Stimulated activated CD8-positive, alpha-beta memory T cell treated with anti-CD3 and anti-CD28 coated beads, Interleukin-15, amount 100 ng/mL, for 48 hours (primary cell): ENCODE data around the gene CRTAC1.

Source experiments
- DNase-seq, 2 donors: peaks; one replicate each; pipeline ENCODE4 v3.0.0-alpha.2; 2020; ENCODE audit warnings: low read depth in 2 of 2

Gene CRTAC1

GRCh38 chr10:98029149-98030092, 1.0 kb downstream of the CRTAC1 start:
- DNase-seq = no peak

GRCh38 chr10:98028168-98028770, 2.2 kb downstream of the CRTAC1 start:
- peak; percentile 31 to 50 for DNase-seq

DNA sequence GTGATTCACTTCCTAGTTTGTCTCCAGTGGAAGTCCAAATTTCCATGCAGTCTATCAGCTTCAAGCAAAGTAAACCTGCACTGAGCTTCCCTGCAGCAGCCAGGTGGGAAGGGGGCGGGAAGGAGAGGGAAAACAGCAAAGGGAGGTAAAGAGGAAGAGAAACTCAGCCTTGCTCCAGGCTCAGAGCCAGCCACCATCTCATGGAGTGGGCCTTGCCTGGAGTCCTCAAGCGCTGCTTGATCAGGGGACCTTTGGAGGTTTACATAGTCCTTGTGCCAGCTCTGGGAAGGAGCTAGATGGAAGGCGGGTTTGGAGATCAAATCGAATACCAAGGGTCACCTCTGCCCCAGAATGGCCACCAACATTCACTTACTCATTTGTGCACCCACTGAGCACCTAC, 7.4 kb downstream of the CRTAC1 start:
- no peak for DNase-seq

- DNase-seq = no peak
Observed at GRCh38 chr10:98020784-98021183, 9.6 kb downstream of the CRTAC1 start.

- DNase-seq = no peak
Observed at GRCh38 chr10:98020254-98020653, 10.2 kb downstream of the CRTAC1 start.

DNA sequence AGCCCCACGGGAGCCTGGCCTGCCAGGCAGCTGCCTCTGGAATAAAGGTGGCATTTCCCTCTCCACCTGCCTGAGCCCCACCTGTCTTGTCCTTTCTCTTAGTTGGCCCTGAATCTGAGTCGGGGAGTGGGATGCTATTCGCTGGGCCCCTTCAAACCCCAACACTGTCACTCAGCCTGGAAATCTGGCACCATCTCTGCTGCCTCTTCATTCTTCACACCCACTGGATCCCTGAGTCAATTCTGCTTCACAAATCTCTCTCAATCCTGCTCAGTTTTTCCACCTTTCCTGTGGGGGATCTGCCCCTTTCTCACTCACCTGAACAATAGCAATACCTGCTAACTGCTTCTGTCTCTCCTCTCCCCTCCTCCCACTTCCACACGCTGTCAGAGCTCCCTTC, 10.6 kb downstream of the CRTAC1 start:
- no peak for DNase-seq

DNA sequence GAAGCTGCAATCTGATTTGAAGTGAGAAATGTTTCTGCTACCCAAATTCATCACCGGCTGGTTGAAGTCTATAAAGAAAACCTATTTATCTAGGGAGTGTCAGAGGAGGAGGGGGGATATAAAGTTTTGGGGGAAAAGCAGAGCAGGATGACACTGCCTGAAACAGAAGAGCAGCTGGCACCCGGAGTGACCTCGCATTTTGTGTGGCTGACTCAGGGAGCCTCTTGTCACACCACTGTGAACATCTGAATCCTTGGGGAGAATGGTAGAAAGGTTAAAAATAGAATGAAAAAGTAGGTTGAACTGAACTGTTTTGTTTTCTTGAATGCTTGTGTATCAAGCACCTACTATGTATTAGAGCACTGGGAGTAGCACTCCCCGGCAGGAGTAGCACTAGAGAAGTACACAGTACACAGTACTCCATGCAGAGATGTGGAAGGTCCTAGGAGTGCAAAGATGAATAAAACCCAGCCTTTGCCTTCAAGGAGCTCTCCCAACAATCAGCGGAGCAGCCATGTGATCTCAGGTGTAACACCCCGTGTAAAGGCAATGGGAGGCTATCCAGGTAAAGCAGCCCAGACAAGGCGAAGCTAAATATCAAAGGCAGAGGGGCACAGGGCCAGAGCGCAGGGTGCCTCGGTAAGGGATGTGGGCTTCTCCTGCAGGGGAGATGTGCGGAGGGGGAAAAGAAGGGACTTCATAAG, 13.5 kb downstream of the CRTAC1 start:
- no peak for DNase-seq

DNA sequence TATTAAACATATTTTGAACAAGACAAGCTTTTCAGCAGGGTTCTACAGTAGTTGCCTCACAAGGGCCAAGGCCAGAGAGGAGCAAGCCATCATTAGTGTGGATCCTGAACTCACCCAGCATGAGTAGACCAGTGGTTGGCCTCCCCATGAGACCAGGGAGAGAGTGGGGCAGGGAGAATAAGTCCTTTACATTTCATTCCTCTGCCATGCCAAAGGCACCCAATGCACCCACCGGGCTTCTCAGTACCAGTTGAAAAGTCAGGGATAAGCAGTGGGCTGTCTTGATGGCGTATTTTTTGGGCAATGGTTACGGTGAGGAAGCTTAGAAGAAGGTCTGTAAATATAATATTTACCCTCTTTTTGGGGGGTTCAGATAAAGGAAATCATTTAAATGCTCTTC, 16.6 kb downstream of the CRTAC1 start:
- no peak for DNase-seq

DNA sequence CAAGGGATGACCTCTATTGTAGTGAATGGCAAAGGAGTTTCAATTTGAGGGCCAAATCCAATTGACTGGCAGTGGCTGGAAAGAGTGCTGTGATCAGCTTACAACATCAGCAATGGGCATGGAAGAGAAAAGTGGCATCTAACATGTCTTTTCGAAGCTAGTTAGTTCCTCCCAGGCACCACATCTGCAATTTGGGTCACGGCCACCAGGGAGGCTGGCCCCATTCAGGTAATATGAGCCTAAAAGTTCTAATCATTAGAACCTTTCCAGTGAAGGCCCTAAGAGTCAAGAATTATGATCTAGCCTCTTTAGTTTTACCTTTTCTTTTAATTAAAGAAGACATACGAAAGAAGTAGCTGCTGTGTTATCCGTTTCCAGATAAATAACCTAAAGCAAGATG, 17.3 kb downstream of the CRTAC1 start:
- DNase-seq = no peak

GRCh38 chr10:98012644-98013043, 17.8 kb downstream of the CRTAC1 start:
- no peak for DNase-seq

- no peak for DNase-seq
Observed at GRCh38 chr10:98010939-98011685, 19.3 kb downstream of the CRTAC1 start.

DNA sequence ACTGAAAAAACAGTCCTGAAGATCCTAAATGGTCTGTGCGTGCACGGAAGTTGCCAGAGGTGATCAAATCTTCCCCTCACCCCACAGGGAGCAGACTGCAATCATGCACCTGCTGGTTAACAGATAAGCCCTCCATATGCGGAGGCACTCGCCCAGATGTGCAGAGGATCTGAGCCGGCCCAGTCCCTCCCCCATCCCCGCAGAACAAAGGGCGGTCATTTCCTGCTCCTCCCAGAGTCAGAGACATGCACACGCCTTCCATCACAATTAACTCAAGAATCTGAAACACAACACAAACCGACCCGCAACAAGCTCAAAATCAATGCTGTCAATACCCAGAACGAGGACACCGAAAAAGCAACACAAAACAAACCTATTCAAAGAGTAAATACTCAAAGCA, 24.2 kb downstream of the CRTAC1 start:
- no peak for DNase-seq

DNA sequence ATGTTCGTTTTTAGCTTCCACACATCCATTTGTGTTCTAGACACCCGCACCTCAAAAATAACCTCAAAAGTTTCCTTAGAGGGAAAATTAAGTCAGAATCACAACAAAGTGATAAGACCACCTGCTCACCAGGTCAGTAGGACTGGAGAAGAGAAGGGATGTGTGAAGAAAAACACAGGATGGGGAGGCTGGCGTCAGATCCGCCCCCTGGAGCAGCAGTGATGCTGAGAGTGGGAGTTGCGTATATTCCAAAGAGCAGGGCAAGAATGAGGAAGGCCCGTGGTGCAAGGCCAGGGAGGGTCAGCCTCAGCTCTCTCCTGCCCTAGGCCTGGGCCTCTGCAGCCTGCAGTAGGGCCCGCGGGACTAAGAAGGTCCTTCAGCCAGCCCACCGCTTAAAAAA, 28.7 kb downstream of the CRTAC1 start:
- no peak for DNase-seq

DNA sequence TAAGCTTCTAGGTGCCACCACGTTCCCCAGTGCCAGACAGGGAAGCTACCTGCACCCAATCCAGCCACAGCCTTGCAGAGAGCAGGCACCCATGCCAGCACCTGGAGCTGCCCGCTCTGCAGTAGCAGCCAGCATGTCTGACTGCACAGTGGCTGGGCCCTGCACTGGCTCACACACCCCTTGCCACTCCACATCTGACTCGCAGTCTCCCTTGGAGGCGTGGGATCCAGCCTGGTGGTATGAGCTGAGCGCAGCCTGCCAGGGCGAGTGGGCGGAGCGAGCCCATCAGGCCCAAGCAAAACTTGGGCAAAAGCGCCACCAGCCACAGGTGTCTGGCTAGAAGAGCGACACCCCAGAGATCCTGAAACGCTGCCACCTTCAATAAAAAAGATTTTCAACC, 30.1 kb downstream of the CRTAC1 start:
- no peak for DNase-seq

DNA sequence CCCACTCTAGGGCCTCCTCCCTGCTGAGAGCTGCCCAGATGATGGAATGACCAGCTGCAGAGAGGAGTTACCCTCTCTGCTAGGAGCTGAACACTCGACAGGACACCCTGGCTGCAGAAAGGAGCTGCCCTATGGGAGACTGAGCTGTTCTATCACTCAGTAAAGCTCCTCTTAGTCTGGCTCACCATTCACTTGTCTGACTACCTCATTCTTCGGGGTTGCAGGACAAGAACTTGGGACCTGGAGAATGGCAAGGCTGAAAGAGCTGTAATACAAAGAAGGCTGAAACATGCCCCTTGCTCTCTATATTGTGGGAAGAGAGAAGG, 30.5 kb downstream of the CRTAC1 start:
- no peak for DNase-seq

DNA sequence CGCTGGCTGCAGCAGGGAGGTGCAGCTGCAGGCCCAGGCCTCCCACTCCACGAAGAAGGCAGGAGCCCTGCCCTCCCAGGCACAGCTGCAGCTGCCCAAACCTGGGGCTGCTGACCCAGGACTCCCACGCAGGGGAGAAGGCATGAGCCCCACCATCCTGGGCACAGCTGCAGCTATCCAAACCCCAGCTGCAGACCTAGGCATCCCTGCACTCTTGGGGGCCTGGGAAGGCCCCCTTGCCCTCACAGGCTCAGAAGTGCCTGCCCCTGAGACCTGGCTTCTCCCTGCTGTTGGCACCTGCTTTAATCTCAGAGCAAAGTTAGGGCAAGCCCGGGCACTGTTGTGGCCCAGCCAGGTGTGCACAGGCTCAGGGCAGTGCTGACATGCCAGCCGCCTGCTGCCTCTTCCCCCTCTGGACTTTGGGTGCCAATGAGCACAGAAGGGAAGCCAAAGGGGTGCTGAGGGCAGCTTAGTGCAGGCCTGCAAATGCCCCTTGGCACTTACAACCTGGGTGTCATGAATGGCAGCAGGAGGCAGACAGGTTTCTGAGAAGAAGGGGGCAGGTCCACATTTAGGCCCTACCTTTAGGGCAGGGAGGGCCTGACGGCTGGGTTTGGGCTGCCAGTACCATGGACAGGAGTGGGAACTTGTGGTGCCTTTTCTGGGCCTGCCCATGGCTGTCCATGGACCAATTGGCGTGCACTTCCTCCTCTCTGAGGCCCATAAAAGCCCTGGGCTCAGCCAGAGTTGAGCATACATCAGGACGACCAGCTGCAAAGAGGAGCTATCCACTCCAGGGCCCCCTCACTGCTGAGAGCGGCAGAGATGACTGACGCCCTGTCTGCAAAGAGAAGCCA, 31.1 kb downstream of the CRTAC1 start:
- no peak for DNase-seq

DNA sequence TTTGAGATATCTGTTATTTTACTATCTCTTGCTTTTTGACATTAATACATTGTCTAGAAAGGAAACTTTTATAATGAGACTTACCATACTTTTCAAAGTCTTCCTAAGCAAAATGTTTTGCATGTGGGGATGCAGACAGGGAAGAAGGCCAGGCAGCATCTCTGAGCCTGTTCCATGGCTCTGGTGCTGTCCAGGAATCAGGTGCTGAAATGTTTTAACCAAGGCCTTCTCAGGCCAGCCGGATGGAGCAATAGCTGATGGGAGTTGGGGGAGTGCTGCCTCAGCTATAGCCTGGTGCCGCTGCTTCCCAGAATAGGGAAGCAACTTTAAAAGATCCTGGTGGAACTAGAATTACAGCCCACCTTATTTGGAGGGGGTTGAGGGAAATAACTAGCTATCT, 38.5 kb downstream of the CRTAC1 start:
- no peak for DNase-seq

DNA sequence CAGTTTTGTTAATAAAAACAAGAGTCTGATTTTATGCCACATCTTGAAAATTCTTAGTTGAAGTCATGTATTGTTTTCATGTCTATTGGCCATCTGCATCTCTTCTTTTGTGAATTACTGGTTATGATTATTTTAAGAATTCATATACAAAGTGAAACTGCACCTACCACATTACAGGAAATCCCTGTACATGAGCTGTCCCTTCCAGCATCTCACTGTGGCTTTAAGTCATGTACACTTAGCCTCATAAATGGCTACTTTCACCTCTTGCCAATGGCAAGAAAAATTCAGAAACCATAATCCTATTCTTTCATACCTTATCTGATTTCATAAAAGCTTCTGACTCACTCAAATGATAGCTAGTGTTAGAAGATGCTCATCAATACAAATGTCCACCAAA, 48.6 kb downstream of the CRTAC1 start:
- no peak for DNase-seq

DNA sequence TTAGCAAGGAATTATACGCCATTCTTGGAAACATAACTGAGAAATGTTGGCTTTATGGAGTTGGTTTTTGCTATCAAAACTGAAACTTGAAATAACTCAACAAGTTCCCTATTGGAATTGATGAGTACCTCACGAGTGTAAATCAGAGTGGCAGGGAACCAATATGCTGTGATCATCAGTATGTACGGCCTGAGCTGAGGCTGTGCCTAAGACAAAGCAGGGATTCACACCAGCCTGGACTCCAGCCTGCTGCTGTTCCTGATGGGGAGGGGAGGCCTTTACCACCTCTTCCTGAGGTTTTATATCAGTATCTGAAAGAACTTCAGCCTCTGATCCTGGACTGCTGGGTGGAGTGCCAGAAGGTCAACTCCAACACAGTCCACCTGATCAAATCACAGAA, 52.7 kb downstream of the CRTAC1 start:
- no peak for DNase-seq

DNA sequence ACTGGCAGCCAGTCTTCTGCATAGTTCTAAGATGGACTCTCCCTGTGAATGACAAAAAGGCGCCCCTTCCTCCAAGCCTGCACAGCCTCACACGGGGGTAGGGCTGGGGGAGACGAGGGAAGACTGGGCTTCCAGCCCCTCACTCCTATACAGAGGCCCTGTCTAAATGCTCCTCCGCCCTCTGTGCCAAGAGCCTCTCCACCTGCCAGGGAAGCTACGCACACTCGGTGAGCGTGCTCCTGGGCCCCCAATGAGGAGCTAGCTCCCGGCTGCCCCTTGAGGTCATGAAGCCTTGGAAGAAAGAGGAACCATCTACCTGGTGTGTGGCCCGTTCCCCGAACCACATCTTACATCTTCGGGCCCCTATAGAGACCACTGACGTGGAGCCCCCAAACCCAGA, 54.8 kb downstream of the CRTAC1 start:
- DNase-seq = no peak
